Bronchial epithelial cell (primary cell): ENCODE measurements around the gene MAN1B1. TPM values are rescaled to one million over a fixed set of nuclear protein-coding genes. Genes with fewer than 3 reads are reported as not detected.
A peak's percentile ranks its signal among the peaks of the same experiment; 100 is the strongest.

Experiments
- DNase-seq: peaks from one replicate; pipeline ENCODE4 v3.0.0-alpha.2; 2010; ENCODE audit warnings: low read depth
- FAIRE-seq: peaks from 2 replicates; lab custom pipeline; 2011; peaks lifted over from hg19 to GRCh38; lab: Jason Lieb, UNC
- H3K27me3 ChIP-seq: 2 replicates; pipeline ENCODE4 v1.5.1; 2011; ENCODE audit warnings: low read length; ENCODE audit not compliant: control insufficient read depth, insufficient read depth
- H3K36me3 ChIP-seq: 2 replicates; pipeline ENCODE4 v1.5.1; 2011; ENCODE audit warnings: low read length; ENCODE audit not compliant: control insufficient read depth, insufficient read depth
- H3K4me3 ChIP-seq: 2 replicates; pipeline ENCODE4 v1.5.1; 2011; ENCODE audit warnings: mild to moderate bottlenecking, low read depth, low read length, control low read depth
- CTCF ChIP-seq: IDR thresholded peaks from 2 replicates; pipeline ENCODE4 v1.5.1; 2011; ENCODE audit warnings: mild to moderate bottlenecking, moderate library complexity, low read length, control low read depth, inconsistent platforms; ENCODE audit not compliant: insufficient read depth, severe bottlenecking
- total RNA-seq: library from RNA; depleted of rRNA; stranded (reverse); fragments of >200 nt; gene quantifications from 2 replicates; pipeline ENCODE4 v1.2.1, GENCODE V29; 2014

The MAN1B1 gene
- total RNA-seq, 1 donor from 2014 or later: 65.3 TPM

GRCh38 chr9:137071282-137071681 lies 15.5 kb upstream of the MAN1B1 start:
- no peak overlapping the region for H3K4me3 ChIP-seq
- no peak for FAIRE-seq
- no peak for TF ChIP-seq CTCF

GRCh38 chr9:137073992-137074399 lies 12.8 kb upstream of the MAN1B1 start:
- no peaks in the 10 kb centered on the region for H3K27me3 ChIP-seq
- FAIRE-seq: no peak
- H3K36me3 ChIP-seq: no peaks in the 10 kb centered on the region
- H3K4me3 ChIP-seq: no peak overlapping the region
- TF ChIP-seq CTCF: no peak
- no peak for DNase-seq

More at GRCh38 chr9:137071282-137071681, 15.5 kb upstream of the MAN1B1 start:
- Histone ChIP-seq H3K27me3 (no peaks in the 10 kb centered on the region), H3K36me3 (no peaks in the 10 kb centered on the region)
- DNase-seq: no peak

- no peak for TF ChIP-seq CTCF
- DNase-seq: no peak
- FAIRE-seq: no peak
Observed at GRCh38 chr9:137074657-137075274, 12.0 kb upstream of the MAN1B1 start.

GRCh38 chr9:137075275-137075775 lies 11.5 kb upstream of the MAN1B1 start:
- DNase-seq (peak; percentile 46), FAIRE-seq (no peak)
- peaks cover 1% of the 10 kb centered on the region for H3K36me3 ChIP-seq
- no peak for TF ChIP-seq CTCF
- no peak overlapping the region for H3K4me3 ChIP-seq
- no peaks in the 10 kb centered on the region for H3K27me3 ChIP-seq

More at GRCh38 chr9:137074657-137075274, 12.0 kb upstream of the MAN1B1 start:
- peaks cover 1% of the 10 kb centered on the region for H3K36me3 ChIP-seq
- H3K4me3 ChIP-seq: no peak overlapping the region
- no peaks in the 10 kb centered on the region for H3K27me3 ChIP-seq

- Histone ChIP-seq H3K36me3 (peaks cover 3% of the 10 kb centered on the region), H3K4me3 (no peak overlapping the region), H3K27me3 (no peaks in the 10 kb centered on the region)
- TF ChIP-seq CTCF: no peak
- no peak for DNase-seq
- FAIRE-seq: no peak
Observed at GRCh38 chr9:137076636-137077009, 10.2 kb upstream of the MAN1B1 start.
